Left kidney (tissue), 2 donors: Measurements from ENCODE around the gene EYS. TPM values are rescaled to one million over a fixed set of nuclear protein-coding genes. Genes with fewer than 3 reads are reported as not detected.

Experiments
- DNase-seq: peaks from one replicate; pipeline ENCODE4 v3.0.0-alpha.2; 2013
- polyA plus RNA-seq: library from polyadenylated mRNA; unstranded; fragments of 120-200 nt; gene quantifications from one replicate; pipeline ENCODE4 v1.2.1, GENCODE V29; 2013; ENCODE audit not compliant: insufficient read length

Gene EYS
- polyA plus RNA-seq, 1 donor: 0.96 TPM

- no peak for DNase-seq
Measured at GRCh38 chr6:64717281-64717680, 989.7 kb downstream of the EYS start.

- DNase-seq: no peak
Measured at GRCh38 chr6:64715624-64716023, 991.4 kb downstream of the EYS start.

GRCh38 chr6:64714073-64714472, 993.0 kb downstream of the EYS start:
- no peak for DNase-seq

- DNase-seq: no peak
Measured at GRCh38 chr6:64713175-64713574, 993.9 kb downstream of the EYS start.

- no peak for DNase-seq
Measured at GRCh38 chr6:64712606-64713005, 994.4 kb downstream of the EYS start.

GRCh38 chr6:64703922-64704321, 1003.1 kb downstream of the EYS start:
- DNase-seq: no peak

- no peak for DNase-seq
Measured at GRCh38 chr6:64696053-64696452, 1011.0 kb downstream of the EYS start.

- DNase-seq: no peak
Measured at GRCh38 chr6:64694356-64694755, 1012.7 kb downstream of the EYS start.

GRCh38 chr6:64691064-64691463, 1016.0 kb downstream of the EYS start:
- DNase-seq: no peak

- no peak for DNase-seq
Measured at GRCh38 chr6:64685401-64685800, 1021.6 kb downstream of the EYS start.

- no peak for DNase-seq
Measured at GRCh38 chr6:64683682-64684081, 1023.3 kb downstream of the EYS start.

GRCh38 chr6:64681416-64682160, 1025.4 kb downstream of the EYS start:
- DNase-seq: no peak

GRCh38 chr6:64680446-64680845, 1026.6 kb downstream of the EYS start:
- no peak for DNase-seq

GRCh38 chr6:64679416-64679815, 1027.6 kb downstream of the EYS start:
- DNase-seq: no peak

- DNase-seq: no peak
Measured at GRCh38 chr6:64672651-64673050, 1034.4 kb downstream of the EYS start.

- no peak for DNase-seq
Measured at GRCh38 chr6:64672131-64672530, 1034.9 kb downstream of the EYS start.

GRCh38 chr6:64665137-64665536, 1041.9 kb downstream of the EYS start:
- DNase-seq: no peak

- no peak for DNase-seq
Measured at GRCh38 chr6:64664480-64664879, 1042.5 kb downstream of the EYS start.

GRCh38 chr6:64644024-64644423, 1063.0 kb downstream of the EYS start:
- DNase-seq: no peak

GRCh38 chr6:64630901-64631300, 1076.1 kb downstream of the EYS start:
- no peak for DNase-seq

GRCh38 chr6:64622944-64623343, 1084.1 kb downstream of the EYS start:
- no peak for DNase-seq

- no peak for DNase-seq
Measured at GRCh38 chr6:64602993-64603392, 1104.0 kb downstream of the EYS start.

GRCh38 chr6:64591676-64592036, 1115.4 kb downstream of the EYS start:
- DNase-seq: no peak

GRCh38 chr6:64590965-64591675, 1115.9 kb downstream of the EYS start:
- no peak for DNase-seq
